CD4-positive, alpha-beta T cell treated with Interleukin-4 for 4 hours (primary cell): ENCODE results near the gene DOCK1.
"Not testable (repeated sequence)": the region's sequence is repeated elsewhere in the genome, so short reads cannot be mapped to it uniquely, and the experiment has no call there.

Experiments
- DNase-seq: peaks from one replicate; pipeline ENCODE4 v3.0.0-alpha.2; 2020

DOCK1 gene

GRCh38 chr10:127293640-127294039, 388.4 kb downstream of the DOCK1 start:
- peak; percentile 25 for DNase-seq

DNA sequence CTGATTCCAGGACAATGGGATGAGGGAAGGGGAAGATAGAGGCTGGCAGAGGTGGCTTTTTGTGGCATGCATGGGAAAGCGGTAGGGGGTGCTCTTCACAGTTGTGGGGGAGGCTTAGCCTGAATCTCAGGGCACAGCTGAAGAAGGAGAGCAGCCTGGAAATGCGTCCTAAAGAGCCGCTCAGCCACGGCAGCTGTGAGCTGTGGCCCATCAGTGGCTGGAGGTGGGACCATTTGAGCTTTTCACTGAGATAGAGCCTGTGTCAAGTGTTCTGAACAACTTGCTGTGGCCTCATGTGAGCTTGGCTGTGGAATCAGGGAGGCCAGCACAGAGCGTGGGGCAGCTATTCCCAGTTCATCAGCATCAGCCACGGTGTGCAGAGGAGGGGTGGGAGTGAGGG, 391.5 kb downstream of the DOCK1 start:
- DNase-seq: no peak

DNA sequence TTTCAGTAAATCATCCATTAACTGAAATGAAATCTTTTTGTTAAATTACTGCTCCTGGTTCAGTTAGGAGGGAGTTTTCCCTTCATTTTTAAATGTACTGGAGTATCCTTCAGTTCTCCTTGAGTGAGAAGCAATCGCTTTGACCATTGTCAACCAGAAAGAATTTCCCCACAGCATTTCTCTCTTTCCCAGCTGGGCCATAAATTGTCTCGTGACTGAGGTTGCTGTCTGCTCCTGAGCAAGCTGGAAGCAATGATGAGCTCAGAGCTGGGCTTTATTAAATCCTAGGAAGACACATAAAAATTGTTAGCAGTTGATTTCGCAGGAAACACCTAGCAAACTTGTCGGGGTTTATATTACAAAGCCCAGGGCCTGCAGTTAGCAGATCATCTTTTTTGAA, 393.2 kb downstream of the DOCK1 start:
- no peak for DNase-seq

DNA sequence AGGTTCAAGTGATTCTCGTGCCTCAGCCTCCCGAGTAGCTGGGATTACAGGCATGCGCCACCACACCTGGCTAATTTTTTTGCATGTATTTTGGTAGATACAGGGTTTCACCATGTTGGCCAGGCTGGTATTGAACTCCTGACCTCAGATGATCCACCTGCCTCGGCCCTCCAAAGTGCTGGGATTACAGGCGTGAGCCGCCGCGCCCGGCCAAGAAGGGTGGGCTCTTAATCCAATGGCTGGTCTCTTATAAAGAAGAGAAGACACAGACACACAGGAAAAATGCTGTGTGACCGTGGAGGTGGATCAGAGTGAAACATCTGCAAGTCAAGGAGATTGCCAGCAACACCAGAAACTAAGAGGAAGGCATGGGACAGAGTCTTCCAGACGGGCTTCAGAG, 394.0 kb downstream of the DOCK1 start:
- not testable (repeated sequence) for DNase-seq

GRCh38 chr10:127299956-127300689, 394.9 kb downstream of the DOCK1 start:
- no peak for DNase-seq

DNA sequence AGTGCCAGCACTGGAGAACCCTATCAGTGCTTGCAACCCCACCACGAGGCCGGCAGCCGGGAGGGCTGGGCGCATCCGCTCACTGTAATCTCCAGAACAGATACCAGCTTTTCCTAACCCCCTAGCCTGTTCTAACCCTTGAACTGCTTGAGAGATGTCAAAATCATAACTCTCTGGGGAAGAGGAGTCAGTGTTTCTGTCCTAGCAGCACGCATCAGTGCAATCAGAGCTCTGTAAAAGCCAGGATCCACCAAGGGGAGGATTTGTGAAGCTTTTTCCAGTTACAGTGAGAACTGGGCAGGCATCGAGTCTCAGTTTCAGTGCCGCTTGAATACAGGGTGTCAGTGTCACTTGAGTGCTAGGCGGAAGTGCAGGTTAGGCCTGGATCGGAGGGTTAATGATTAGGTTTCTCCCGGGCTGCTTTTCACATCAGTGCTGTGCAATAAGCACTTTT, 395.7 kb downstream of the DOCK1 start:
- DNase-seq: no peak

DNA sequence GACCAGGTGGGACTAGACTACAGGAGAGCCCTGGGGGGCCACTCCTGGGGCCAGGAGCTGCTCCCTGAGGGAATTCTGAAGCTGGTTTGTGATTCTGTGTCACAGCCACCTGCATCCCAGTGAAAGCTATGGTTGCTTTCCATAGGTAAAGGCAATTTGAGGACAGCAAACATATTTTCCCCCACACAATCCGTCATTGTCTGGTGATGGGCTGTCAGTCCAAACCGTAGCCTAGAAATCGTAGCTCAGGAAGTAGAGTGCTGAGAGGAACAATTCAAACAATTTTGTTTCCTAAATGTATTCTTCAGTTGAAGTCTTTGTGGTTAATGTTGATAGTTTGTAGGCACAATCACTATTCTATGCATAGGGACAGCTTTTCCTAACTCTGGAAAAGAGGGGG, 397.1 kb downstream of the DOCK1 start:
- DNase-seq: no peak

- no peak for DNase-seq
Observed at GRCh38 chr10:127303105-127303504, 397.9 kb downstream of the DOCK1 start.

GRCh38 chr10:127303746-127304145, 398.5 kb downstream of the DOCK1 start:
- DNase-seq: no peak

DNA sequence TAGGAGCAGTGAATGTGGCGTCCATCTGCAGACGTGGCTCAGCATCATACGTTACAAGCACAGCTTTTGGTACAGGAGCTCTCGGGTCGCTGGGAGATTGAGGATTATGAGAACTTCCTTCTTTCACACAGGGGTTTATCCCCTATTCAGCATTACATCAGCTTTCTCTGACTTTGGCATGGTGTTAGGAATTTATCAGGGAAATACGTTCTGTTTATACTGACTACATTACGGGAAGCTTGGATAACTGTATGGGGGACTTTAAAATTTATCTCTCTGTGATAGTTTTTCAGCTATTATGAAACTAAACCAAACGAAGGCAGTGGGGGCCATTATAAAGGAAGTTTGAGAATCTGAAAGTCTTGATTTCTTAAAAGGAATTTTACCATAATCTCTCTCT, 401.3 kb downstream of the DOCK1 start:
- DNase-seq: no peak

- no peak for DNase-seq
Observed at GRCh38 chr10:127307338-127307737, 402.1 kb downstream of the DOCK1 start.

GRCh38 chr10:127308031-127308430, 402.8 kb downstream of the DOCK1 start:
- DNase-seq: no peak

DNA sequence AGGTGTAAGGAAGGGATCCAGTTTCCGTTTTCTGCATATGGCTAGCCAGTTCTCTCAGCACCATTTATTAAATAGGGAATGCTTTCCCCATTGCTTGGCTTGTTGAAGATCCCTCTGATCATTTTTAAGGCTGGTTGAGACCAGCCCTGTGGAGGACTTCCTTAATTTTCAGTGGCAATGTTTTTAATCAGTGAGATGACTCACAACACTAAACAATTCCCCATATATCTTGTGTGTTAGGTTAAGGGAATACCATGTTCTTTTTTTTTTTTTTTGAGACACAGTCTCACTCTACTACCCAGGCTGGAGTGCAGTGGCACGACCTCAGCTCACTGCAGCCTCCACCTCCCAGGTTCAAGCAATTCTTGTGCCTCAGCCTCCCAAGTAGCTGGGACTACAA, 404.4 kb downstream of the DOCK1 start:
- not testable (repeated sequence) for DNase-seq

DNA sequence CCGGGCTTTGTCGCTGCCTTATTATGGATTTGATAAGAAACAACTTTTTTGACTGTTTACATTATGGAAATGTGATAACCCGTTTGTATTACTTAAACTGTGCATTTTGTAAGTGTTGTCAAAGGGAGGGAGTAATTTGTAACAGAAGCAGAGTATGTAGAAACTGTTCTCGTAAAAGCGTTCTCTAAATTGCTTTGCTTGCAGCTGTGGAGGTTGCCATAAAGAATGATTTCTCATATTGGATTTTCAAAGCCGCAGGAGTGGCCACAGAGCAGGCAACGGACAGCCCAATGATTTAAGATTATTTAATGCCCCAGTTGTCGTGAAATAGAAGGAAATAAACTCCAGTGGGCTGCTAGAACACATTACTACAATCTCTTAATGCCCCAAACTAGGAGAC, 405.2 kb downstream of the DOCK1 start:
- no peak for DNase-seq

- no peak for DNase-seq
Observed at GRCh38 chr10:127310923-127311322, 405.7 kb downstream of the DOCK1 start.

- no peak for DNase-seq
Observed at GRCh38 chr10:127313996-127314700, 408.9 kb downstream of the DOCK1 start.

DNA sequence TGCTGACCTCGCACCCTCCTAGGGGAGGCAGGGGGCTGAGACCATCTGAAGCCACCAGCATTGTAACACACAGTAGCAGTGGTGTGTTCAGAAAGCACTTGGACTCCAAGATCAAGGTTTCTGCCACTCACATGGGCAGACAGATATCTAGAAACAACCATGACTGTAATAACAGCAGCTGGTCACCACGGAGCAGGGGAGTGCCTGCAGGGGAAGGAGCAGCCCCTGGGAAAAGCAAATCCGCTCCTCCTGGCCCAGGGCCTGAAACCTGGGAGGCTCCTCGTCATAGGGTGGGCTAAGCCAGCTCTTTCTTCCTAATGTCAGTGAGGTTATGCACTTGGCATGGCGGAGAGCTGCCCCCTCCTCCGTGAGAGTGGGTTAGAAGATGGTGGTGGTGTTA, 409.6 kb downstream of the DOCK1 start:
- no peak for DNase-seq

GRCh38 chr10:127315888-127316287, 410.7 kb downstream of the DOCK1 start:
- DNase-seq: no peak

- no peak for DNase-seq
Observed at GRCh38 chr10:127318396-127318795, 413.2 kb downstream of the DOCK1 start.

DNA sequence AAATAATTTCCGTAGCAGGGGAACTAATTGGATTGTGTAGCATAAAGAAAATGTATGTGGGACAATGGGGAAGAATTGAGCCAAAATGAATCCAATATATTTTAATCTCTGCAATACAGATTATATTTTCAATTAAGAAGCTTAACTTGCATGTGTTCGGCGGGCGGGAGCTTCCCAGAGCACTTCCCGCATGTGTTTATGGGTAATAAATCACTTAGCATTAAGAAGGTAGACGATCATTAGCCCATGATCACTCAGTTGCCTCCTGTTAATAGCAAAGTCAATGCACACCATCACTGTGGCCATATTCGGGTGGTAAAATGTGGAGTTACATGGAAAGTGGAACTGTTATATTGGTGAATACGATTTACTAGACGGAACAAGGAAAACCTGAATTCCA, 414.0 kb downstream of the DOCK1 start:
- no peak for DNase-seq

DNA sequence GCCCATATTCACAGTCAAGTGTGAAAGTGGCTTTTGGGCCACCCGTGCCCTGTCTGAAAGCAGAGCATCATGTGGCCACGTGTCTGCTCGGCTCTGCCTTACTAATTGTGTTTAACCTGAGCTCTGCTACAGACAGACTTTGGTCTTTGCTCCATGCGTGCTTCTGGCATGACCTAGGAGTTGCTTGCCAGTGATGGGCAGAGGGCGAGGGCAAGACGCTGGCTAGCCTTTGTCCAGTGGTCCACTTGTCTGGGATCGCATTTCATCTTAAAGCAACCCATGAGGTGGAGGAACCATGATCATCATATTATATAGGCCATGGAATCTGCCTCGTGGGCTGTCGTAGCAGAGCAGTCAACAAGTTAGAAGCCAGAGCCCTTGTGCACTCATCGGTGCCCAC, 414.5 kb downstream of the DOCK1 start:
- no peak for DNase-seq

DNA sequence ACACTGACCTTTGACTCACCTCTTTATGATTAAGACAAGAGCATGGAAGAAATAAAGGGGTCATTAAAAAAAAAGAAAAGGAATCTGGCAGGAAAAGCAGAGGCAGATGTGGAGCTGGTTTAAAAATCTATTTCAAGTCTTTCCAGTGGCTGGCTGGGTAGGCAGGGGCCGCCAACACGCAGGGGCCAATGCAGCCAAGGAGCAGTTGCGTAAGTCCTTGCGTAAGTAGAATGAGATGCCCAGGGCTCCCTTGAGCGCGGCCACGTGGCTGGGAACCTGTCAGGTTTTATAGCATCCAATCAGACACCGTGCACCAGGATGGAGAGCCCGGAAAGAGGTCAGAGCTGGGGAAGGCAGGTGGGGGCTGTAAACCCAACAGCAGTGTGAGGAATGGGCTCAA, 414.9 kb downstream of the DOCK1 start:
- DNase-seq: no peak

- DNase-seq: no peak
Observed at GRCh38 chr10:127322286-127322685, 417.1 kb downstream of the DOCK1 start.

GRCh38 chr10:127325506-127325905, 420.3 kb downstream of the DOCK1 start:
- DNase-seq: no peak

DNA sequence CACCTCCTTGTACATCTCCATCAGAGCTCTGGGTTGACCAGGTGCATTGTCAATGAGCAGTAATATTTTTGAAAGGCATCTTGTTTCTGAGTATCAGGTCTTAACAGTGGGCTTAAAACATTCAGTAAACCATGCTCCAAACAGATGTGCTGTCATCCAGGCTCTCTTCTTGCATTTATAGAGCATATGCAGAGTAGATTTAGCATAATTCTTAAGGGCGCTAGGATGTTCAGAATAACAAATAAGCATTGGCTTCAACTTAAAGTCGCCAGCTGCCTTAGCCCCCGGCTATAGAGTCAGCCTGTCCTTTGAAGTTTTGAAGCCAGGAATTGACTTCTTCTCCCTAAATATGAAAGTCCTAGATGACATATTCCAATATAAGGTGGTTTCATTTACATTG, 421.7 kb downstream of the DOCK1 start:
- no peak for DNase-seq
